Measurements from ENCODE around the gene SRGAP1. TPM values are rescaled to one million over a fixed set of nuclear protein-coding genes. Genes with fewer than 3 reads are reported as not detected.
"Not testable (repeated sequence)": the region's sequence is repeated elsewhere in the genome, so short reads cannot be mapped to it uniquely, and the experiment has no call there.

Gene SRGAP1
- total RNA-seq, 1 experiment from 2014 or later = 0.10 TPM

GRCh38 chr12:63826006-63826585 is 18.4 kb upstream of the SRGAP1 start:
- DNase-seq (ENCODE audit: low spot score) = peak; percentile 63
- in situ Hi-C loops (cut with HindIII; ENCODE audit: low sequenced_read_pairs) = no loop called here

DNA sequence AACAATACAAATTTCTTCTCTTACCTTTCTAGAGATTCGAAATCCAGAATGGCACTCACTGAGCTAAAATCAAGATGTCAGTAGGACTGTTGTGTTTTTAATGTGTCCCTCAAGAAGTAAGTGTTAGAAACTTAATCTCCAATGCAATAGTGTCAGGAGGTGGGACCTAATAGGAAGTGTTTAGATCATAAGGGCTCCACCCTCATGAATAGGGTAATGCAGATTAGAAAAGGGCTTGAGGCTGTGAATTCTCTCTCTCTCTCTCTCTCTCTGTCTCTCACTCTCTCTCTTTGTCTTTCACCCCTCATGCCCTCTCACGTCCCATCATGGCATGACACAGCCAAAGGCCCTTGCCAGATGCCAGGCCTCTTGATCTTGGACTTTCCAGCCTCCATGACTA is 15.6 kb upstream of the SRGAP1 start:
- in situ Hi-C loops (cut with HindIII; ENCODE audit: low sequenced_read_pairs) = no loop called here

GRCh38 chr12:63836046-63836445 is 8.5 kb upstream of the SRGAP1 start:
- in situ Hi-C loops (cut with HindIII; ENCODE audit: low sequenced_read_pairs) = no loop called here

More for the DNA sequence above, 15.6 kb upstream of the SRGAP1 start:
- no peak for DNase-seq (ENCODE audit: low spot score)

DNA sequence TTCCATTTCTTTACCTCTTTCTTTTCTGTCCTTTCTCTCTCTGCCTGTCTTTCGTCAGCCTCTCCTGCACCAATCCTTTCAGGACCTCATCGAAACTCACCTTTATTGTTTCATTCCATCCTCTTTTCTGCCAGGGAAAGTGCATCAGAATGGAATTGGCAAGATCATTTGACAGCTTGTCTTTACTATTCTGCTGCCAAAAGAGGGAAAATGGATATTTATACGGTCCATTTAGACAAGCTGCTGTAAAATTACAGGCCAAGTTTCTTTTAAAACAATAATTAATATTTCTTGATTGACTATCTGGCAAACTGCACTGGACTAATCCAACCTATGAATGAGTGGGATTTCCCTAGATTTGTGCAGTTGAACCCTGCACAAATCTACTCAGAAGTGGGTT is 7.6 kb upstream of the SRGAP1 start:
- no peak for DNase-seq (ENCODE audit: low spot score)
- in situ Hi-C loops (cut with HindIII; ENCODE audit: low sequenced_read_pairs) = no loop called here

More at GRCh38 chr12:63836046-63836445, 8.5 kb upstream of the SRGAP1 start:
- DNase-seq (ENCODE audit: low spot score) = no peak

- in situ Hi-C loops (cut with HindIII; ENCODE audit: low sequenced_read_pairs) = no loop called here
- DNase-seq (ENCODE audit: low spot score) = no peak
These were observed 6.1 kb upstream of the SRGAP1 start for GRCh38 chr12:63838411-63838810.

DNA sequence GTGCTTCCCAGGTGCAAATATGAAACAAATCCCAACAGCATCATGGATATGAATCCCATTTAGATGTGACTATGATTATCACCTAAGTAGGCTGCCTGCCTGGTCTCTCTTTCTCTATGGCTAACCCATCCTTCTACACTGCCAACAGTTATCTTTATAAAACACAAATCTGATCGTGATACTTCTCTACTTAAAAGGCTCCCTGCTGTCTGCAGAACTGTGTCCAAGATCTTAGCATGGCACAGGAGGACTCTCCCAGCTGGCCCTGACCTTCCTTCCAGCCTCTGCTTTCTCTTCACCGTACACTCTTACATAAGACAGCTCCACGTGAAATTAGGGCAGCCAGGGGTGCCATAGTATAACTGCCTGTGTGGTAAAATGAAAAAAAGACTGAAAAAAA is 3.5 kb upstream of the SRGAP1 start:
- no peak for DNase-seq (ENCODE audit: low spot score)
- in situ Hi-C loops (cut with HindIII; ENCODE audit: low sequenced_read_pairs) = no loop called here

DNA sequence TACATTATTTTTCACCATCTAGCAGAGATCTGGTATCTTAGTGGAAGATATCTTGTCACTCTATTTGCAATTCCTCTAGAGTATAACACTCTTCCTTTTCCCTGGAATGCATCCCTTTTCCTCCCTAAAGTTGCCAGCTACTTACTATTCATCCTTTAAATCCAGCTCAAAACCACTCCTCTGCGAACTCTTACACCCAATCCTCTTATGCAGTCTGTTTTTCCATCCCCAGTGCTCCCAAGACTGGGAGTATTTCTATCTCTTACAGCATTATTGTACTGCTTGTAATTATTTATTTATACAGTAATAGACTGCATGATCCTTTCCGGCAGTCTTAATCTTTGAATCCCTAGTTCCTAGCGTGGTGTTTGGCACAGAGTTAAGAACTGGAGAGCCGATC is 2.9 kb upstream of the SRGAP1 start:
- in situ Hi-C loops (cut with HindIII; ENCODE audit: low sequenced_read_pairs) = no loop called here
- no peak for DNase-seq (ENCODE audit: low spot score)

GRCh38 chr12:63842750-63843149 is 1.8 kb upstream of the SRGAP1 start:
- in situ Hi-C loops (cut with HindIII; ENCODE audit: low sequenced_read_pairs); DNase-seq (ENCODE audit: low spot score): not testable (repeated sequence)

GRCh38 chr12:63843254-63843720 is 1.2 kb upstream of the SRGAP1 start:
- no peak for DNase-seq (ENCODE audit: low spot score)
- in situ Hi-C loops (cut with HindIII; ENCODE audit: low sequenced_read_pairs) = no loop called here

- in situ Hi-C loops (cut with HindIII; ENCODE audit: low sequenced_read_pairs) = no loop called here
- peak; percentile 85 for DNase-seq (ENCODE audit: low spot score)
These were observed 644 bp upstream of the SRGAP1 start for GRCh38 chr12:63843721-63844390.

DNA sequence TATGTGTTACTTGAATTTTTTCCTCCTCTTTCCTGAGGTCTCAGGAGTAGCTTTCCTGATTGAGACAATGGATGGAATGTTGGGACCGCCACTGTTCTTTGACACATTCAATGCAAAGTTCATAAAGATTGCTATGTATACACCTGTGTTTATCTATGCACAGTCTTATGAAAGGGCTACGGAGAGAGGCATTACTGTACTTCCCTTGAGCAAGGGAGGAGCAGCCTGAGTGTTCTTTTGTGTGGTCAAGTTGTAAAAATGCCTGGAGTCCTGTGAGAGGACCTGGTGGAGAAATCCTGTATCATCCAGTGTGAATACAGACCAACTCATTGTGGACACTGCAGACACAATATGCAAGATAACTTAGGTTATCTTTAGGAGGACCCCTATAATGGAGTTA is 1.2 kb downstream of the SRGAP1 start:
- in situ Hi-C loops (cut with HindIII; ENCODE audit: low sequenced_read_pairs) = no loop called here
- DNase-seq (ENCODE audit: low spot score) = peak; percentile 38

DNA sequence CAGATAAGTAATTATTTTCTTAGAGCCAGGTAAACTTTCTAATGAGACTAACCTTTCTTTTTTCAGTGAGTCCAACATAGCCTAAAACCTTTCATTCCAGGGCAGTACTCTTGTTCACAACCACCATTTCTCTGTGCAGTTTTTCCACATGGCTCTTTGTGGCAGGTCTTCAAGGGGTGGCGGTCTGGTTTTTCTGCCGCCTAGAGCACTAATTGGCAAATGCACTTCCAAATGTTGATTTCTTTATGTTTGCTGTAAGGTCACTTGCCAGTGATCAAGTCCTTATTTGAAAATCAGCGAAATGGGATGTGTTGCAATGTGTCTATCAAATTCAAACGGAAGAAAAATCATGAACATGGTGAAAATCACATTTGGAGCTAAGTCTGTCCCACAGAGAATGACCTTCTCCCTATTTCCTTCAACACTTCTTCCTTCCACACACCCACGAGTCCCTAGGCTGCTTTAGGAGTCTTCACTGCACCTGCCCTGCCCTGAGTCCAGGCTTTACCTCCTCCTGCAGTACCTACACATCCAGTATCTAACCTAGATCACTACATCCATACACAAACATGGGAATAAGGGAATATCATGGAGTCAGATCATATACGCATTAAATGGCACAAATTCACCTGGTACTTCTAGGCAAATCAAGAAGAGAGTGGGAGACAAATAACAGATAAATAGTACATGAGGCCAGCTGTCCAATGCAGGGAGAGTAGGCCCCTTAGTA is 1.9 kb downstream of the SRGAP1 start:
- DNase-seq (ENCODE audit: low spot score) = peak; percentile 11
- in situ Hi-C loops (cut with HindIII; ENCODE audit: low sequenced_read_pairs) = no loop called here

- no peak for DNase-seq (ENCODE audit: low spot score)
These were observed 4.0 kb downstream of the SRGAP1 start for GRCh38 chr12:63848450-63848849.

DNA sequence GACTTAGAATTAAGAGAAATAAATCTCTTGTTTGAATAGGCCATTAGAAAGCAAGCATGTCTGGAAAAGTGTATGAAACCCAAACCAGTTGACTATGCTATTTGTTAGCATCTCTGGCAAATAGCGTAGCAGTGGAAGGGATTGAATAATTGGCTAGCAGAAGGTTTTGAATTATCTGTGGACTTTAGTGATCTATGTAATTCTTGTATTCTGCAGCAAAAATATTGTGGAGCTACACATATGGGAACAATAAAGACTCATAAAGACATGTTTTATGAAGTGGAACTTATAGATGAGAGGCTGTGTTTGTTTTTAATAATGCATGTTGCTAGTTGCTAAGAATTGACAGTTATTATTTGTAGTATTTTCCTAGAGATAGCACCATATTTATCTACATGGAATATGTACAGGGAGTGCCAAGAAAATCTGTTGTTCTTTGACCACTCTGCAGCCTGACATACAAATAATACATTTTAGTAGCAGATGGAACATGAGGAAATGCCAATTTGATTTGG is 4.7 kb downstream of the SRGAP1 start:
- DNase-seq (ENCODE audit: low spot score) = no peak
- in situ Hi-C loops (cut with HindIII; ENCODE audit: low sequenced_read_pairs) = no loop called here

More at GRCh38 chr12:63848450-63848849, 4.0 kb downstream of the SRGAP1 start:
- in situ Hi-C loops (cut with HindIII; ENCODE audit: low sequenced_read_pairs) = no loop called here

DNA sequence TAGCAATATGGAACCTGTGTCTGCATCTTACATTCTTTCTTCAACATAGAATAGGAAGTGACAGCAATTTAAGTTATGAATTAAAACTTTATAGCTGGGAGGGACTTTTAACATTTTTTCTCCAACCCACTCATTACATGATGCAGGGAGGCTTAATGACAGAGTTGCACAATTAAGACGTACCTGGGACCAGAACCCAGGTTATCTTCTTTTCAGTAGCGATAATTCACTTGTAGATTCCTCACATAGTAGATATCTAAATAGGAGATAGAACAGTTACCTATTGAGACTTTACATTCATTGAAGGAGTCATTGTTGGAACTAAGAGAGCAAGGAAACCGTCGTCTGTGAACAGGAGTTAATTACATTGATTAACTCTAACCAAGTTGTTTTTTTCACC is 5.1 kb downstream of the SRGAP1 start:
- in situ Hi-C loops (cut with HindIII; ENCODE audit: low sequenced_read_pairs) = no loop called here
- DNase-seq (ENCODE audit: low spot score) = no peak

DNA sequence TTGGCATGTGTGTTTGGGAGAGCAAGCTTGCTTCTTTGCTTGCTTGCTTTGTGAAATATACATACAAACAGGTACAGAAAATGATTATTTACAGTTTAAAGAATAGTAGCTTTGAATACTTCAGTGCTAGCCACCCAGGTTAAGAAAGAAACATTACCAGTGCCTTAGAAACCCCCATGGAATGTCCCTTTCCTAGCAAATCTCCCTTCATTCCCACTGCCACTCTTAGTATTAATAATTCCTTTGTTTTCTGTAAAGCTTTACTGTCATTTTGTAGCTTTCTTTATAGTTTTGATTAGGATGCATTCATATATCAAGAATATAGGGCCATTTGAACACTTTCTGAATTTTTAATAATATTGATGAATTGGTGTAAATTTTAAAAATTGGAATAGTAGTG is 9.5 kb downstream of the SRGAP1 start:
- DNase-seq (ENCODE audit: low spot score) = no peak
- in situ Hi-C loops (cut with HindIII; ENCODE audit: low sequenced_read_pairs) = no loop called here

GRCh38 chr12:63855299-63855698 is 10.8 kb downstream of the SRGAP1 start:
- in situ Hi-C loops (cut with HindIII; ENCODE audit: low sequenced_read_pairs) = no loop called here
- DNase-seq (ENCODE audit: low spot score) = no peak

DNA sequence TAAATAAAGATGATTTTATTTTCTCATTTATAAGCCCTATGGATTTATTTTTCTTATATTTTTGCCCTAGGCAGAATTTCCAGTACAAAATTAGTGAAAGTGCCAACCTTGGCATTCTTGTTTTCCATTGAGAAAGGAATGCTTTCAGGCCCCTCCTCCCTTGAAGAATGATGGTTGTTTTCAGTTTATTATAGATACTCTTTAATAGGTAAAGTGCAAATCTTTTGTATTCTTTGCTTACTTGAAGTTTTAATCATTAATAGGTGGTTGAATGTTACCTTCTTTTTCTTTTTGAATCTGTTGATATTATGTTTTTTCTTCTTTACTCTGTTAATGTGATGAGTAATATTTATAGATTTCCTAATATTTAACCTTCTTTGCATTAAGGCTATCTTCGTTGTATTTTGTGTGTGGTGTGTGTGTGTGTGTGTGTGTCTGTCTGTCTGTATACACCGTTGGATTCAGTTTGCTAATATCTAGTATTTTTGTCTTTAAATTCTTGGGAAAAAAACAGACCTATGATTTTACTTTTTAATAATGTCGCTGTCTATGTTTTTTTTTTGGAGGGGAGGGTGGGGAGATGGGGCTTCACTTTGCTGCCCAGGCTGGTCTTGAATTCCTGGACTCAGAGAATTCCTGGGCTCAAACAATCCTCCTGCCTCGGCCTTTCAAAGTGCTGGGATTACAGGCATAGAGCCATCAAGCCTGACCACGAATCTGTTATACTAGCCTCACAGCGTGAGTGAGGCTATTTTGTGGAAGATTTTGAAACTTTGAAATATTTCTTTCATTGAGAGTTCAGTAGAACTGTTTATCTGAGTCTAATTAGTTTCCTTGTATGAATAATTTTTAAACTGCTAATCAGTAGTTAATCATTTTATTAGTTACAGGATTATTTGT is 13.5 kb downstream of the SRGAP1 start:
- no peak for DNase-seq (ENCODE audit: low spot score)
- in situ Hi-C loops (cut with HindIII; ENCODE audit: low sequenced_read_pairs) = no loop called here

DNA sequence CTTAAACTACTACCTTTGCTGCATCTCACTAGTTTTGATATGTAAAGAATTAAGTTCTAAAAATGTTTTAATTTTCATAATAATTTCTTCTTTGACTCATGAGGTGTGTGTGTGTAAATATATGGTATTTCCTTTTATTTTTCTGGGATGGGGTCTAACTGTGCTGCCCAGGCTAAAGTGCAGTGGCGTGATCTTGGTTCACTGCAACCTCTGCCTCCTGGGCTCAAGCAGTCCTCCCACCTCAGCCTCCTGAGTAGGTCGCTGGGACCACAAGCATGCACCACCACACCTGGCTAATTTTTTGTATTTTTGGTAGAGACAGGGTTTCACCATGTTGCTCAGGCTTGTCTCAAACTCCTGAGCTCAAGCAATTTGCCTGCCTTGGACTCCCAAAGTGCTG is 15.4 kb downstream of the SRGAP1 start:
- DNase-seq (ENCODE audit: low spot score); in situ Hi-C loops (cut with HindIII; ENCODE audit: low sequenced_read_pairs): not testable (repeated sequence)
